Upper lobe of left lung (tissue), 6 donors: ENCODE data around the gene ARID1B. TPM values are rescaled to one million over a fixed set of nuclear protein-coding genes. Genes with fewer than 3 reads are reported as not detected.

Source experiments
- ATAC-seq, 2 donors: fragments of 200-7000 bp; cut with Tn5 transposase; one replicate each; pipeline ENCODE4 v1.9.1; 2022; ENCODE audit warnings: mild to moderate bottlenecking in 2 of 2, moderate library complexity in 2 of 2; ENCODE audit not compliant: low FRiP score in 2 of 2
- DNase-seq, 2 donors: peaks; one replicate each; pipeline ENCODE4 v3.0.0-alpha.2; 2019 to 2020
- H3K27ac ChIP-seq, 4 donors: fragments of 200-600 bp; sonication (generic); one replicate each; pipeline ENCODE4 v1.5.1; 2016 to 2019
- H3K27me3 ChIP-seq, 4 donors: fragments of 200-600 bp; sonication (generic); one replicate each; pipeline ENCODE4 v1.5.1; 2017 to 2019
- H3K36me3 ChIP-seq, 4 donors: fragments of 200-600 bp; sonication (generic); one replicate each; pipeline ENCODE4 v1.5.1; 2016 to 2019
- H3K4me1 ChIP-seq, 4 donors: fragments of 200-600 bp; sonication (generic); one replicate each; pipeline ENCODE4 v1.5.1; 2018 to 2019
- H3K4me3 ChIP-seq, 4 donors: fragments of 200-600 bp; sonication (generic); one replicate each; pipeline ENCODE4 v1.5.1; 2017 to 2019; ENCODE audit warnings: mild to moderate bottlenecking in 2 of 4, moderate library complexity in 1 of 4
- H3K9me3 ChIP-seq, 4 donors: fragments of 200-600 bp; sonication (generic); one replicate each; pipeline ENCODE4 v1.5.1; 2018 to 2019
- CTCF ChIP-seq, 6 experiments: fragments of 450-650 bp in 4 of 6; fragments of 200-600 bp in 2 of 6; sonication (generic) in 2 of 6; IDR thresholded peaks; one replicate each; pipeline ENCODE4 v1.5.1; 2016 to 2019; ENCODE audit warnings: antibody characterized with exemption in 6 of 6
- EP300 ChIP-seq, 4 donors: sonication (generic); formaldehyde crosslinking; IDR thresholded peaks; one replicate each; pipeline ENCODE4 v1.5.1; 2017; ENCODE audit warnings: antibody characterized with exemption in 4 of 4, control low read depth in 2 of 4
- POLR2A ChIP-seq, 4 donors: fragments of 450-650 bp; IDR thresholded peaks; one replicate each; pipeline ENCODE4 v1.5.1; 2016 to 2017; ENCODE audit warnings: antibody characterized with exemption in 4 of 4, mild to moderate bottlenecking in 2 of 4
- POLR2AphosphoS5 ChIP-seq, 2 donors: sonication (generic); formaldehyde crosslinking; IDR thresholded peaks; one replicate each; pipeline ENCODE4 v1.5.1; 2017; ENCODE audit warnings: antibody characterized with exemption in 2 of 2
- WGBS, 2 donors: methylation state at CpG; one replicate each; pipeline ENCODE4 v1.1.5; 2017 to 2018; 5-methylcytosine and 5-hydroxymethylcytosine counted together
- total RNA-seq, 6 donors: library from RNA; depleted of rRNA in 4 of 6; stranded (reverse); fragments of >200 nt in 4 of 6; gene quantifications; one replicate each; pipeline versions ENCODE4 v1.1.0 to v1.2.1, GENCODE V29; 2016 to 2021
- donor health status: DM: no; HTN: no; CAD: no; lungs with moderate emphysema.
- donor health status: DM: no; HTN: yes; CAD: no; lungs with severe emphysema.

ARID1B gene
- total RNA-seq, 6 donors from 2014 or later, result 66.4 to 168 (median 109) TPM

GRCh38 chr6:156827382-156827781, 50.2 kb downstream of the ARID1B start:
- peak overlapping the region; percentile 59 to 66 (median 62) for H3K27ac ChIP-seq
- TF ChIP-seq CTCF (IDR thresholded peaks at IDR 0.05) (no peak), EP300 (IDR thresholded peaks at IDR 0.05) (peak in 2 of 4 donors; percentile 75 to 81), POLR2AphosphoS5 (IDR thresholded peaks at IDR 0.05) (peak in 1 of 2 donors; percentile 68), POLR2A (IDR thresholded peaks at IDR 0.05) (no peak)
- H3K4me1 ChIP-seq, result peaks cover 38 to 65% (median 49%) of the 10 kb centered on the region in 4 donors
- DNase-seq (no peak), ATAC-seq (peak in 1 of 2 donors; percentile 24)
- H3K9me3 ChIP-seq, result no peaks in the 10 kb centered on the region
- no peak overlapping the region for H3K4me3 ChIP-seq
- no peaks in the 10 kb centered on the region for H3K27me3 ChIP-seq
- peaks cover 0 to 12% (median 2%) of the 10 kb centered on the region in 4 donors for H3K36me3 ChIP-seq
- 75 to 76% methylated on average over 4 of the region's 4 CpGs for WGBS, 2 donors

GRCh38 chr6:156828280-156828703, 51.1 kb downstream of the ARID1B start:
- 63 to 67% methylated on average over 5 of the region's 5 CpGs for WGBS, 2 donors
- no peak for TF ChIP-seq POLR2A (IDR thresholded peaks at IDR 0.05)
- TF ChIP-seq CTCF (IDR thresholded peaks at IDR 0.05), result no peak
- TF ChIP-seq EP300 (IDR thresholded peaks at IDR 0.05), result no peak
- no peak for TF ChIP-seq POLR2AphosphoS5 (IDR thresholded peaks at IDR 0.05)
- H3K4me3 ChIP-seq, result no peak overlapping the region
- H3K9me3 ChIP-seq, result no peaks in the 10 kb centered on the region
- peak in 1 of 2 donors; percentile 44 for DNase-seq
- peak overlapping the region; percentile 9 to 66 (median 62) for H3K27ac ChIP-seq
- H3K36me3 ChIP-seq, result peaks cover 0 to 12% (median 2%) of the 10 kb centered on the region in 4 donors
- H3K27me3 ChIP-seq, result no peaks in the 10 kb centered on the region
- ATAC-seq, result peak; percentile 61 to 88
- H3K4me1 ChIP-seq, result peaks cover 38 to 67% (median 48%) of the 10 kb centered on the region in 4 donors

- H3K4me1 ChIP-seq, result peaks cover 36 to 62% (median 50%) of the 10 kb centered on the region in 4 donors
- DNase-seq, result peak in 1 of 2 donors; percentile 57
Measured at GRCh38 chr6:156830126-156830525, 52.9 kb downstream of the ARID1B start.

GRCh38 chr6:156832231-156832647, 55.1 kb downstream of the ARID1B start:
- H3K4me3 ChIP-seq, result no peak overlapping the region
- DNase-seq, result no peak
- peaks cover 0 to 12% (median 2%) of the 10 kb centered on the region in 4 donors for H3K36me3 ChIP-seq
- H3K27me3 ChIP-seq, result no peaks in the 10 kb centered on the region
- peak in 1 of 2 donors; percentile 28 for ATAC-seq
- H3K27ac ChIP-seq, result peak overlapping the region in 2 of 4 donors; percentile 23 to 26
- H3K9me3 ChIP-seq, result no peaks in the 10 kb centered on the region
- peaks cover 25 to 46% (median 37%) of the 10 kb centered on the region in 4 donors for H3K4me1 ChIP-seq
- WGBS, 2 donors, result 22 to 46% methylated on average over 2 of the region's 2 CpGs
- TF ChIP-seq CTCF (IDR thresholded peaks at IDR 0.05), result no peak
- TF ChIP-seq EP300 (IDR thresholded peaks at IDR 0.05), result no peak
- no peak for TF ChIP-seq POLR2A (IDR thresholded peaks at IDR 0.05)
- no peak for TF ChIP-seq POLR2AphosphoS5 (IDR thresholded peaks at IDR 0.05)

More at GRCh38 chr6:156830126-156830525, 52.9 kb downstream of the ARID1B start:
- H3K27ac ChIP-seq, result no peak overlapping the region
- H3K36me3 ChIP-seq, result peaks cover 0 to 12% (median 2%) of the 10 kb centered on the region in 4 donors
- no peaks in the 10 kb centered on the region for H3K9me3 ChIP-seq
- no peak overlapping the region for H3K4me3 ChIP-seq
- no peak for ATAC-seq
- no peak for TF ChIP-seq POLR2AphosphoS5 (IDR thresholded peaks at IDR 0.05)
- no peak for TF ChIP-seq CTCF (IDR thresholded peaks at IDR 0.05)
- TF ChIP-seq EP300 (IDR thresholded peaks at IDR 0.05), result no peak
- TF ChIP-seq POLR2A (IDR thresholded peaks at IDR 0.05), result no peak
- 92 to 97% methylated on average over 9 of the region's 9 CpGs for WGBS, 2 donors
- no peaks in the 10 kb centered on the region for H3K27me3 ChIP-seq

GRCh38 chr6:156832669-156833068, 55.5 kb downstream of the ARID1B start:
- H3K36me3 ChIP-seq, result peaks cover 0 to 12% (median 2%) of the 10 kb centered on the region in 4 donors
- DNase-seq, result no peak
- H3K4me1 ChIP-seq, result peaks cover 21 to 42% (median 35%) of the 10 kb centered on the region in 4 donors
- WGBS, 2 donors, result 53 to 61% methylated on average over 3 of the region's 3 CpGs
- peak overlapping the region in 2 of 4 donors; percentile 23 to 26 for H3K27ac ChIP-seq
- TF ChIP-seq EP300 (IDR thresholded peaks at IDR 0.05) (no peak), CTCF (IDR thresholded peaks at IDR 0.05) (no peak), POLR2AphosphoS5 (IDR thresholded peaks at IDR 0.05) (no peak), POLR2A (IDR thresholded peaks at IDR 0.05) (no peak)
- ATAC-seq, result peak in 1 of 2 donors; percentile 20
- no peaks in the 10 kb centered on the region for H3K27me3 ChIP-seq
- no peaks in the 10 kb centered on the region for H3K9me3 ChIP-seq
- H3K4me3 ChIP-seq, result no peak overlapping the region
